OCI-LY7 (cell line): ENCODE measurements around the gene INSR. TPM values are rescaled to one million over a fixed set of nuclear protein-coding genes. Genes with fewer than 3 reads are reported as not detected.
"Not testable (repeated sequence)": the region's sequence is repeated elsewhere in the genome, so short reads cannot be mapped to it uniquely, and the experiment has no call there.

Experiments used
- BruUV-seq: library from RNA; stranded (reverse); fragments of 400-500 nt; replicated peaks from 2 replicates; lab custom pipeline; 2021; lab: Mats Ljungman, UMichigan
- CTCF ChIA-PET: fragments of 300-600 bp; sonication (Branson Sonifier 250); formaldehyde crosslinking; loops from one replicate; lab custom pipeline; 2022; ENCODE audit warnings: antibody characterized with exemption; ENCODE audit not compliant: unreplicated experiment; lab: Charles Lee
- POLR2A ChIA-PET: fragments of 300-600 bp; sonication (Branson Sonifier 250); formaldehyde crosslinking; loops from one replicate; lab custom pipeline; 2022; ENCODE audit warnings: antibody characterized with exemption; lab: Charles Lee
- DNase-seq: peaks from one replicate; pipeline ENCODE4 v3.0.0-alpha.2; 2015; ENCODE audit warnings: low spot score
- H2AFZ ChIP-seq: fragments of 200-600 bp; sonication (generic), shearing (Covaris generic); 2 replicates; pipeline ENCODE4 v1.6.1; 2014; ENCODE audit warnings: mild to moderate bottlenecking, antibody characterized with exemption, low read length, moderate library complexity
- H3K27ac ChIP-seq: fragments of 200-600 bp; sonication (generic); 2 replicates; pipeline ENCODE4 v1.5.1; 2014; ENCODE audit warnings: mixed run types, low read depth, mild to moderate bottlenecking, moderate library complexity, low read length, inconsistent platforms; ENCODE audit not compliant: poor library complexity, severe bottlenecking
- H3K36me3 ChIP-seq: fragments of 200-600 bp; sonication (generic); 2 replicates; pipeline ENCODE4 v1.6.1; 2014; ENCODE audit warnings: mild to moderate bottlenecking, antibody characterized with exemption, low read length, moderate library complexity, mixed read lengths; ENCODE audit not compliant: insufficient read depth
- H3K4me1 ChIP-seq: fragments of 200-600 bp; sonication (generic); 2 replicates; pipeline ENCODE4 v1.5.1; 2014; ENCODE audit warnings: mild to moderate bottlenecking, low read length; ENCODE audit not compliant: insufficient read depth, poor library complexity, severe bottlenecking
- H3K4me2 ChIP-seq: fragments of 200-600 bp; sonication (generic); 2 replicates; pipeline ENCODE4 v1.6.1; 2014; ENCODE audit warnings: mild to moderate bottlenecking, low read length
- H3K4me3 ChIP-seq: fragments of 200-600 bp; sonication (generic); 2 replicates; pipeline ENCODE4 v1.5.1; 2014; ENCODE audit warnings: mild to moderate bottlenecking, low read depth, low read length; ENCODE audit not compliant: poor library complexity, severe bottlenecking
- H3K79me2 ChIP-seq: fragments of 200-600 bp; sonication (generic); 2 replicates; pipeline ENCODE4 v1.6.1; 2016; ENCODE audit warnings: low read depth, mild to moderate bottlenecking, low read length, moderate library complexity, mixed read lengths; ENCODE audit not compliant: insufficient read depth
- H3K9me2 ChIP-seq: fragments of 200-600 bp; sonication (generic); 2 replicates; pipeline ENCODE4 v1.6.1; 2016; ENCODE audit warnings: mild to moderate bottlenecking, low read length, mixed read lengths; ENCODE audit not compliant: insufficient read depth
- H3K9me3 ChIP-seq: fragments of 200-600 bp; sonication (generic); 2 replicates; pipeline ENCODE4 v1.6.1; 2014; ENCODE audit warnings: mild to moderate bottlenecking, mixed run types, low read length, mixed read lengths
- H4K20me1 ChIP-seq: fragments of 200-600 bp; sonication (generic); 2 replicates; pipeline ENCODE4 v1.6.1; 2014; ENCODE audit warnings: mild to moderate bottlenecking, antibody characterized with exemption, low read length, moderate library complexity, mixed read lengths; ENCODE audit not compliant: insufficient read depth
- EZH2phosphoT487 ChIP-seq: fragments of 200-600 bp; sonication (generic); IDR thresholded peaks from 2 replicates; pipeline ENCODE4 v1.6.1; 2018; ENCODE audit warnings: low read depth, borderline replicate concordance, mild to moderate bottlenecking, mixed run types, antibody characterized with exemption, low read length, moderate library complexity, mixed read lengths
- intact Hi-C: fragments of 100-400 bp; cut with micrococcal nuclease; formaldehyde crosslinking; loops from one replicate; pipeline ENCODE4 v1.10.0; 2022; ENCODE audit not compliant: unreplicated experiment
- total RNA-seq, 2 experiments: library from RNA; depleted of rRNA in 1 of 2; stranded (reverse); fragments of >200 nt in 1 of 2; shearing (Covaris generic) in 1 of 2; gene quantifications; 2 replicates each; pipeline ENCODE4 v1.2.3, GENCODE V29; 2014 to 2022
- TF ChIP-seq, protein P1 (sequence below): fragments of 200-600 bp; sonication (generic); conservative IDR thresholded peaks from 2 replicates; pipeline ENCODE4 v1.5.1; 2014; ENCODE audit warnings: mild to moderate bottlenecking, antibody characterized with exemption, low read length, moderate library complexity, mixed read lengths

The INSR gene
- total RNA-seq, 2 experiments from 2014 or later = 57.7 to 74.0 TPM

DNA sequence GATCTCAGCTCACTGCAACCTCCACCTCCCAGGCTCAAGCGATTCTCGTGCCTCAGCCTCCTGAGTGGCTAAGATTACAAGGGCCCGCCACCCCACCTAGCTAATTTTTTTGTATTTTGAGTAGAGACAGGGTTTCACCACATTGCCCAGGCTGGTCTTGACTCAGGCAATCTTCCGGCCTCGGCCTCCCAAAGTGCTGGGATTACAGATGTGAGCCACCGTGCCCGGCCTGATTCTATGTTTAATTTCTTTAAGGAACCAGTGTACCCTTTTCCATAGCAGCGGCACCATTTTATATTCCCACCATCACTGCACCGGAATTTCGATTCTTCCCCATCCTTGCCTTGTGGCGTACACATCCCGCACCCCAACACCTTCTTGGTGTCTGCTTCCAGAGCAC is 17.7 kb upstream of the INSR start:
- Histone ChIP-seq H3K4me3 (no peak overlapping the region), H3K27ac (no peak overlapping the region), H3K79me2 (no peaks in the 10 kb centered on the region), H4K20me1 (no peaks in the 10 kb centered on the region), H3K9me3 (no peaks in the 10 kb centered on the region), H3K9me2 (no peaks in the 10 kb centered on the region), H3K36me3 (no peaks in the 10 kb centered on the region), H3K4me1 (no peaks in the 10 kb centered on the region), H2AFZ (no peak overlapping the region), H3K4me2 (no peak overlapping the region)
- ChIA-PET POLR2A (no interaction called here), CTCF (no interaction called here)
- TF ChIP-seq, protein P1, sequence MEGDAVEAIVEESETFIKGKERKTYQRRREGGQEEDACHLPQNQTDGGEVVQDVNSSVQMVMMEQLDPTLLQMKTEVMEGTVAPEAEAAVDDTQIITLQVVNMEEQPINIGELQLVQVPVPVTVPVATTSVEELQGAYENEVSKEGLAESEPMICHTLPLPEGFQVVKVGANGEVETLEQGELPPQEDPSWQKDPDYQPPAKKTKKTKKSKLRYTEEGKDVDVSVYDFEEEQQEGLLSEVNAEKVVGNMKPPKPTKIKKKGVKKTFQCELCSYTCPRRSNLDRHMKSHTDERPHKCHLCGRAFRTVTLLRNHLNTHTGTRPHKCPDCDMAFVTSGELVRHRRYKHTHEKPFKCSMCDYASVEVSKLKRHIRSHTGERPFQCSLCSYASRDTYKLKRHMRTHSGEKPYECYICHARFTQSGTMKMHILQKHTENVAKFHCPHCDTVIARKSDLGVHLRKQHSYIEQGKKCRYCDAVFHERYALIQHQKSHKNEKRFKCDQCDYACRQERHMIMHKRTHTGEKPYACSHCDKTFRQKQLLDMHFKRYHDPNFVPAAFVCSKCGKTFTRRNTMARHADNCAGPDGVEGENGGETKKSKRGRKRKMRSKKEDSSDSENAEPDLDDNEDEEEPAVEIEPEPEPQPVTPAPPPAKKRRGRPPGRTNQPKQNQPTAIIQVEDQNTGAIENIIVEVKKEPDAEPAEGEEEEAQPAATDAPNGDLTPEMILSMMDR = no peak
- TF ChIP-seq EZH2phosphoT487 = no peak
- DNase-seq = no peak
- no TSS peak for BruUV-seq
- intact Hi-C loops = no loop called here

- H3K9me2 ChIP-seq, CTCF ChIA-PET, H3K27ac ChIP-seq, H3K9me3 ChIP-seq, H3K4me3 ChIP-seq, intact Hi-C loops, H3K79me2 ChIP-seq, DNase-seq, H2AFZ ChIP-seq, POLR2A ChIA-PET, H3K36me3 ChIP-seq, H3K4me1 ChIP-seq, H4K20me1 ChIP-seq, BruUV-seq, H3K4me2 ChIP-seq: not testable (repeated sequence)
Measured at GRCh38 chr19:7308327-7308726, 14.1 kb upstream of the INSR start.

DNA sequence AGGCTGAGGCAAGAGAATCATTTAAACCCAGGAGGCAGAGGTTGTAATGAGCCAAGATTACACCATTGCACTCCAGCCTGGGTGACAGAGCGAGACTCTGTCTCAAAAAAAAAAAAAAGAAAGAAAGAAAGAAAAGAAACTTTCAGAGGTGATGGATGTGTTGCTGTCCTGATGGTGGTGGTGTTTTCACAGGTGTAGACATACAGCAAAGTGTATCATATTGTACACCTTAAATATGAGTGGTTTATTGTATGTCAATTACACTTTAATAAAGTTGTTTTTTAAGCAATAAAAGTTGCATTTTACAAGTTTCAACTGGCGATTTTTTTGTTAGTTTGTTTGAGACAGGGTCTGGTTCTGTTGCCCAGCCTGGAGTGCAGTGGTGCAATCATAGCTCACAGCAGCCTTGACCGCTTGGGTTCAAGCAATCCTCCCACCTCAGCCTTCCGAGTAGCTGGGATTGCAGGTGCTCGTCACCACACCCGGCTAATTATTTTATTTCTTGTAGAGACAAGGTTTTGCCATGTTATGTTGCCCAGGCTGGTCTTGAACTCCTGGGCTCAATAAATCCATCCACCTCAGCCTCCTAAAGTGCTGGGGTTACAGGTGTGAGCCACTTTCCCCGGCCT is 13.5 kb upstream of the INSR start:
- Histone ChIP-seq H3K4me3 (no peak overlapping the region), H3K4me2 (no peak overlapping the region), H3K4me1 (peaks cover 6% of the 10 kb centered on the region), H2AFZ (no peak overlapping the region), H4K20me1 (no peaks in the 10 kb centered on the region), H3K9me3 (no peaks in the 10 kb centered on the region), H3K36me3 (no peaks in the 10 kb centered on the region), H3K9me2 (no peaks in the 10 kb centered on the region), H3K79me2 (no peaks in the 10 kb centered on the region), H3K27ac (no peak overlapping the region)
- intact Hi-C loops = no loop called here
- DNase-seq = no peak
- TF ChIP-seq, protein P1 = no peak
- TF ChIP-seq EZH2phosphoT487 = no peak
- ChIA-PET POLR2A (no interaction called here), CTCF (no interaction called here)
- no TSS peak for BruUV-seq
